Right lobe of liver (tissue), 4 donors: ENCODE results near the gene SYNE2.

Experiments
- CTCF ChIP-seq, 4 donors: fragments of 200-600 bp in 3 of 4; fragments of 450-650 bp in 1 of 4; IDR thresholded peaks; one replicate each; pipeline versions ENCODE4 v1.5.1 to v1.8.0; 2016 to 2022; ENCODE audit warnings: antibody characterized with exemption in 4 of 4, mild to moderate bottlenecking in 2 of 4
- POLR2A ChIP-seq: fragments of 450-650 bp; IDR thresholded peaks from one replicate; pipeline ENCODE4 v1.6.1; 2017; ENCODE audit warnings: antibody characterized with exemption, mild to moderate bottlenecking
- donor health status: DM: no; HTN: no; CAD: no.
- donor health status: DM: no; HTN: no; CAD: no.
- donor health status: DM: no; HTN: yes; CAD: no.

DNA sequence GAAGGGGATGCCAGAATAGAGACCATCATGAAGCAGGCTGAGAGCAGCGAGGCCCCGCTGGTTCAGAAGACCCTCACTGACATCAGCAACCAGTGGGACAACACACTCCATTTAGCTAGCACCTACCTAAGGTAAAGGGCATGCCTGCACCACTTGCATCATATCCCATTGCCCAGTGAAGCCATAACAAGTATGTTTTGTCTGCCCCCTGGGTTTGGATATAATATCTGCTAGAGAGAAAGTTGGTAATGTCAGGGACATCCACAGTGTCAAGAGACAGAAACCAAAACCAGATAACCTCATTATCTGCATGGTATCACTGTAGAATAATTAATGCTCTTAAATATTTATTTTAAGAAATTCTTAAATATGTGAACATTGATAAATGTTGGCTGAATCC is 173.8 kb downstream of the SYNE2 start:
- TF ChIP-seq CTCF (IDR thresholded peaks at IDR 0.05) (no peak), POLR2A (no peak)
